Choroid plexus epithelial cell (primary cell): ENCODE measurements around the gene ADAP1.

Source experiments
- DNase-seq: peaks from one replicate; pipeline ENCODE4 v3.0.0-alpha.2; 2010; ENCODE audit warnings: low read depth
- H3K4me3 ChIP-seq: 2 replicates; pipeline ENCODE4 v1.5.1; 2011; ENCODE audit warnings: low read depth, mild to moderate bottlenecking, control low read depth, low read length, moderate library complexity
- CTCF ChIP-seq: conservative IDR thresholded peaks from 2 replicates; pipeline ENCODE4 v1.5.1; 2011; ENCODE audit warnings: low read depth, mild to moderate bottlenecking, control low read depth, inconsistent platforms, low read length, moderate library complexity

Gene ADAP1

GRCh38 chr7:979886-980571 is 25.5 kb upstream of the ADAP1 start:
- DNase-seq, result no peak
- H3K4me3 ChIP-seq, result no peak overlapping the region
- TF ChIP-seq CTCF, result no peak

- DNase-seq, result no peak
- H3K4me3 ChIP-seq, result no peak overlapping the region
- TF ChIP-seq CTCF, result no peak
These were observed 24.7 kb upstream of the ADAP1 start for GRCh38 chr7:979151-979550.

GRCh38 chr7:978416-979091 is 24.1 kb upstream of the ADAP1 start:
- DNase-seq, result no peak
- no peak overlapping the region for H3K4me3 ChIP-seq
- no peak for TF ChIP-seq CTCF

- TF ChIP-seq CTCF, result no peak
- DNase-seq, result no peak
- no peak overlapping the region for H3K4me3 ChIP-seq
These were observed 23.5 kb upstream of the ADAP1 start for GRCh38 chr7:978049-978346.

GRCh38 chr7:977326-978048 is 23.0 kb upstream of the ADAP1 start:
- no peak for TF ChIP-seq CTCF
- DNase-seq, result no peak
- no peak overlapping the region for H3K4me3 ChIP-seq

- TF ChIP-seq CTCF, result no peak
These were observed 22.4 kb upstream of the ADAP1 start for GRCh38 chr7:976901-977325.

More at GRCh38 chr7:976901-977325, 22.4 kb upstream of the ADAP1 start:
- DNase-seq, result no peak
- no peak overlapping the region for H3K4me3 ChIP-seq
